ENCODE measurements around the gene CABCOCO1.

DNA sequence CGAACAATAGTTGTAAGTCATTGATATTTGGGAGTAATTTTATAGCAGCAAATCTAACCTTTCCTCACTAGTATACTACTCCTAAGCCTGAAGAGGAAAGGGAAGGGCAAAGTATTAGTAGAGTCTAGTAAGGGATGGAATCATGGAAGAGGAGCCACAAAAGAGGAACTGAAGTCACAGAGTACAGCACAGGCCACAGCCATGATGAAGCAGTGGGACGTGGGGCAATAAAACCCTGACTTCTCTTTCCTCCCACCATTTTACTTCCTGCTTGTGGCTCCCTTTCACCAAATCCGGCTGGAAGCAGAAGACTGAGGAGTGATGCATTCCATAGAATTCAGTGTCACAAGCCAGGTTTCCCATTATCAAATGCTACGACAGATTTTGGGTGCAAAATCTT lies 58.7 kb downstream of the CABCOCO1 start:
- TF ChIP-seq, protein P1, sequence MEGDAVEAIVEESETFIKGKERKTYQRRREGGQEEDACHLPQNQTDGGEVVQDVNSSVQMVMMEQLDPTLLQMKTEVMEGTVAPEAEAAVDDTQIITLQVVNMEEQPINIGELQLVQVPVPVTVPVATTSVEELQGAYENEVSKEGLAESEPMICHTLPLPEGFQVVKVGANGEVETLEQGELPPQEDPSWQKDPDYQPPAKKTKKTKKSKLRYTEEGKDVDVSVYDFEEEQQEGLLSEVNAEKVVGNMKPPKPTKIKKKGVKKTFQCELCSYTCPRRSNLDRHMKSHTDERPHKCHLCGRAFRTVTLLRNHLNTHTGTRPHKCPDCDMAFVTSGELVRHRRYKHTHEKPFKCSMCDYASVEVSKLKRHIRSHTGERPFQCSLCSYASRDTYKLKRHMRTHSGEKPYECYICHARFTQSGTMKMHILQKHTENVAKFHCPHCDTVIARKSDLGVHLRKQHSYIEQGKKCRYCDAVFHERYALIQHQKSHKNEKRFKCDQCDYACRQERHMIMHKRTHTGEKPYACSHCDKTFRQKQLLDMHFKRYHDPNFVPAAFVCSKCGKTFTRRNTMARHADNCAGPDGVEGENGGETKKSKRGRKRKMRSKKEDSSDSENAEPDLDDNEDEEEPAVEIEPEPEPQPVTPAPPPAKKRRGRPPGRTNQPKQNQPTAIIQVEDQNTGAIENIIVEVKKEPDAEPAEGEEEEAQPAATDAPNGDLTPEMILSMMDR (conservative IDR thresholded peaks at IDR 0.05) = no peak
- TF ChIP-seq ZFX (IDR thresholded peaks at IDR 0.05) = no peak
